PC-9 (cell line): ENCODE results near the gene ICE2. TPM values are rescaled to one million over a fixed set of nuclear protein-coding genes. Genes with fewer than 3 reads are reported as not detected.

ENCODE experiments used
- BruUV-seq: library from RNA; stranded (reverse); fragments of 400-500 nt; replicated peaks from 2 replicates; lab custom pipeline; 2021; lab: Mats Ljungman, UMichigan
- CTCF ChIA-PET: fragments of 300-600 bp; sonication (Branson Sonifier 250); formaldehyde crosslinking; loops from one replicate; lab custom pipeline; 2022; ENCODE audit warnings: antibody characterized with exemption; lab: Charles Lee
- POLR2A ChIA-PET: fragments of 300-600 bp; sonication (Branson Sonifier 250); formaldehyde crosslinking; loops from one replicate; lab custom pipeline; 2022; ENCODE audit warnings: antibody characterized with exemption; ENCODE audit not compliant: unreplicated experiment; lab: Charles Lee
- DNase-seq, 2 experiments: peaks; one replicate each; pipeline versions ENCODE4 v3.0.0 to v3.0.0-alpha.2; 2015 to 2022; ENCODE audit warnings: mixed read lengths in 1 of 2
- H2AFZ ChIP-seq: fragments of 200-600 bp; sonication (generic); 2 replicates; pipeline ENCODE4 v1.8.1; 2017; ENCODE audit warnings: antibody characterized with exemption
- H3F3A ChIP-seq: fragments of 200-600 bp; sonication (generic); 2 replicates; pipeline ENCODE4 v1.8.1; 2017; ENCODE audit warnings: antibody characterized with exemption, mild to moderate bottlenecking, low read depth; ENCODE audit not compliant: insufficient read depth
- H3K27ac ChIP-seq: fragments of 200-600 bp; sonication (generic); 2 replicates; pipeline ENCODE4 v1.6.1; 2016; ENCODE audit warnings: mixed run types
- H3K27me3 ChIP-seq: fragments of 200-600 bp; sonication (generic); 2 replicates; pipeline ENCODE4 v1.6.1; 2016; ENCODE audit warnings: low read depth, mixed run types; ENCODE audit not compliant: insufficient read depth
- H3K36me3 ChIP-seq: fragments of 200-600 bp; sonication (generic); 2 replicates; pipeline ENCODE4 v1.6.1; 2016; ENCODE audit warnings: low read depth, mixed run types
- H3K4me1 ChIP-seq: fragments of 200-600 bp; sonication (generic); replicated peaks from 2 replicates; pipeline ENCODE4 v1.6.1; 2016; ENCODE audit warnings: mixed run types; ENCODE audit not compliant: insufficient read depth
- H3K4me2 ChIP-seq: fragments of 200-600 bp; sonication (generic); 2 replicates; pipeline ENCODE4 v1.6.1; 2017; ENCODE audit warnings: mixed run types
- H3K4me3 ChIP-seq: fragments of 200-600 bp; sonication (generic); 2 replicates; pipeline ENCODE4 v1.6.1; 2016; ENCODE audit warnings: mixed run types
- H3K79me2 ChIP-seq: fragments of 200-600 bp; sonication (generic); 2 replicates; pipeline ENCODE4 v1.6.1; 2017; ENCODE audit warnings: low read depth, mixed run types
- H3K9me2 ChIP-seq: fragments of 200-600 bp; sonication (generic); 2 replicates; pipeline ENCODE4 v1.8.1; 2017; ENCODE audit warnings: mild to moderate bottlenecking; ENCODE audit not compliant: insufficient read depth
- H3K9me3 ChIP-seq: fragments of 200-600 bp; sonication (generic); 2 replicates; pipeline ENCODE4 v1.8.1; 2016; ENCODE audit warnings: low read depth; ENCODE audit not compliant: insufficient read depth
- H4K20me1 ChIP-seq: fragments of 200-600 bp; sonication (generic); 2 replicates; pipeline ENCODE4 v1.8.1; 2017; ENCODE audit not compliant: insufficient read depth
- CTCF ChIP-seq: fragments of 200-600 bp; sonication (generic); conservative IDR thresholded peaks from 2 replicates; pipeline ENCODE4 v1.6.1; 2017; ENCODE audit warnings: mixed run types, antibody characterized with exemption, mild to moderate bottlenecking, moderate library complexity
- EZH2 ChIP-seq: fragments of 200-600 bp; sonication (generic); IDR thresholded peaks from 2 replicates; pipeline ENCODE4 v1.8.0; 2017; ENCODE audit warnings: antibody characterized with exemption, low read depth
- intact Hi-C: fragments of 100-400 bp; cut with micrococcal nuclease; formaldehyde crosslinking; loops from one replicate; pipeline ENCODE4 v1.10.0; 2022; ENCODE audit not compliant: unreplicated experiment
- total RNA-seq: library from RNA; stranded (reverse); gene quantifications from 2 replicates; pipeline ENCODE4 v1.2.3, GENCODE V29; 2021

Gene ICE2
- total RNA-seq, 1 experiment from 2014 or later: 67.5 TPM

- intact Hi-C loops: no loop called here
- Histone ChIP-seq H3F3A (no peaks in the 10 kb centered on the region), H2AFZ (no peak overlapping the region), H3K9me2 (no peaks in the 10 kb centered on the region), H3K4me2 (no peak overlapping the region), H4K20me1 (no peaks in the 10 kb centered on the region), H3K4me1 (no peaks in the 10 kb centered on the region), H3K9me3 (no peaks in the 10 kb centered on the region), H3K27ac (no peak overlapping the region), H3K36me3 (no peaks in the 10 kb centered on the region), H3K4me3 (no peak overlapping the region), H3K27me3 (no peaks in the 10 kb centered on the region), H3K79me2 (no peaks in the 10 kb centered on the region)
- no TSS peak for BruUV-seq
- DNase-seq: no peak
- TF ChIP-seq CTCF (no peak), EZH2 (no peak)
- POLR2A ChIA-PET: no interaction called here
- CTCF ChIA-PET: no interaction called here
Measured at GRCh38 chr15:60460931-60461330, 18.0 kb downstream of the ICE2 start.

- no peaks in the 10 kb centered on the region for H3K36me3 ChIP-seq
- CTCF ChIA-PET: no interaction called here
- H3K4me1 ChIP-seq: no peaks in the 10 kb centered on the region
- no peak for DNase-seq
- H3K9me2 ChIP-seq: no peaks in the 10 kb centered on the region
- intact Hi-C loops: no loop called here
- H4K20me1 ChIP-seq: no peaks in the 10 kb centered on the region
- no peak for TF ChIP-seq EZH2
- no peak for TF ChIP-seq CTCF
- POLR2A ChIA-PET: no interaction called here
- H3K4me3 ChIP-seq: no peak overlapping the region
- H3K27ac ChIP-seq: no peak overlapping the region
- H3K4me2 ChIP-seq: no peak overlapping the region
- BruUV-seq: no TSS peak
- no peaks in the 10 kb centered on the region for H3K9me3 ChIP-seq
- H2AFZ ChIP-seq: no peak overlapping the region
- no peaks in the 10 kb centered on the region for H3F3A ChIP-seq
- H3K79me2 ChIP-seq: no peaks in the 10 kb centered on the region
- H3K27me3 ChIP-seq: no peaks in the 10 kb centered on the region
Measured at GRCh38 chr15:60458721-60459120, 20.2 kb downstream of the ICE2 start.

- no peak for TF ChIP-seq EZH2
- no peak for TF ChIP-seq CTCF
- Histone ChIP-seq H3K36me3 (no peaks in the 10 kb centered on the region), H4K20me1 (no peaks in the 10 kb centered on the region), H3K4me2 (no peak overlapping the region), H3K27ac (no peak overlapping the region), H3K9me3 (no peaks in the 10 kb centered on the region), H2AFZ (no peak overlapping the region), H3K79me2 (no peaks in the 10 kb centered on the region), H3K4me1 (no peaks in the 10 kb centered on the region), H3K4me3 (no peak overlapping the region), H3K9me2 (no peaks in the 10 kb centered on the region), H3F3A (no peaks in the 10 kb centered on the region), H3K27me3 (no peaks in the 10 kb centered on the region)
- intact Hi-C loops: no loop called here
- DNase-seq: no peak
- BruUV-seq: no TSS peak
- CTCF ChIA-PET: no interaction called here
- POLR2A ChIA-PET: no interaction called here
Measured at GRCh38 chr15:60457985-60458384, 21.0 kb downstream of the ICE2 start.
